ENCODE results near the gene PABPN1L.
A peak's percentile ranks its signal among the peaks of the same experiment; 100 is the strongest.

The PABPN1L gene, protein sequence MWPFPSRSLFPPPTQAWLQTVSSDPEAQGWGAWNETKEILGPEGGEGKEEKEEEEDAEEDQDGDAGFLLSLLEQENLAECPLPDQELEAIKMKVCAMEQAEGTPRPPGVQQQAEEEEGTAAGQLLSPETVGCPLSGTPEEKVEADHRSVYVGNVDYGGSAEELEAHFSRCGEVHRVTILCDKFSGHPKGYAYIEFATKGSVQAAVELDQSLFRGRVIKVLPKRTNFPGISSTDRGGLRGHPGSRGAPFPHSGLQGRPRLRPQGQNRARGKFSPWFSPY

DNA sequence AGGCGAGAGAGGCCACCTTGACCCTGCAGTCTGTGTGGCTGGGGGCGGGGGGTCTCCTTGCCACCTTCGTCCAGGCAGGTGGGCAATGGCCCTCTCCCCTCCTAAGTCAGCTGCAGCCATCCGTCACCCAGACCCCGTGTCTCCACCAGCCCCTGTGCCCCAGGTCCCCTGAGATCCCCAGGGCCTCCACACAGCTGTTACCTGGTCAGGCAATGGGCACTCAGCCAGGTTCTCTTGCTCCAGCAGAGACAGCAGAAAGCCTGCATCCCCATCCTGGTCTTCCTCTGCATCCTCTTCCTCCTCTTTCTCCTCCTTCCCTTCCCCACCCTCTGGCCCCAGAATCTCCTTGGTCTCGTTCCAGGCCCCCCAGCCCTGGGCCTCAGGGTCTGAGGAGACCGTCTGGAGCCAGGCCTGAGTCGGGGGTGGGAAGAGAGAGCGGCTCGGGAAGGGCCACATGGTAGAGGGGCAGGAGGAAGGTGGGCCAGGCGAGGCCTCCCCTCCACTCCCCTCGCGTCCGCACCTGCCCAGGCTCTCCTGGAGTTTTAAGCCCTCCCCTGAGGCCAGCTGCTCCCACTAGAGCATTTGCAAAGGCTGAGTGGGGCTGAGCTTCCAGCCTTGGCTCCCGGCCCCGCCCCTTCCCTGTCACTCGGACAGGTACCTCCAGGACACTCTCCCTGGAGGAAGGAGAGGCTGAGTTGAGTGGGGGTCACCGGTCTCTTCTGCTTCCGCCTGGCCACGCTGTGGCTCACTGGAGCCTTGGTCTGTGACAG is at the start of gene PABPN1L:
Gene PABPN1L (minus strand): TSS at position 510 of the 770 bp plus-strand sequence. CDS start 54 bp downstream, at position 456.
- no peak for DNase-seq (ENCODE audit: low read depth)
- H3K4me3 ChIP-seq (ENCODE audit: low read depth, low read length): no peak within 1 kb of the TSS
- TF ChIP-seq, protein P1, sequence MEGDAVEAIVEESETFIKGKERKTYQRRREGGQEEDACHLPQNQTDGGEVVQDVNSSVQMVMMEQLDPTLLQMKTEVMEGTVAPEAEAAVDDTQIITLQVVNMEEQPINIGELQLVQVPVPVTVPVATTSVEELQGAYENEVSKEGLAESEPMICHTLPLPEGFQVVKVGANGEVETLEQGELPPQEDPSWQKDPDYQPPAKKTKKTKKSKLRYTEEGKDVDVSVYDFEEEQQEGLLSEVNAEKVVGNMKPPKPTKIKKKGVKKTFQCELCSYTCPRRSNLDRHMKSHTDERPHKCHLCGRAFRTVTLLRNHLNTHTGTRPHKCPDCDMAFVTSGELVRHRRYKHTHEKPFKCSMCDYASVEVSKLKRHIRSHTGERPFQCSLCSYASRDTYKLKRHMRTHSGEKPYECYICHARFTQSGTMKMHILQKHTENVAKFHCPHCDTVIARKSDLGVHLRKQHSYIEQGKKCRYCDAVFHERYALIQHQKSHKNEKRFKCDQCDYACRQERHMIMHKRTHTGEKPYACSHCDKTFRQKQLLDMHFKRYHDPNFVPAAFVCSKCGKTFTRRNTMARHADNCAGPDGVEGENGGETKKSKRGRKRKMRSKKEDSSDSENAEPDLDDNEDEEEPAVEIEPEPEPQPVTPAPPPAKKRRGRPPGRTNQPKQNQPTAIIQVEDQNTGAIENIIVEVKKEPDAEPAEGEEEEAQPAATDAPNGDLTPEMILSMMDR (conservative IDR thresholded peaks at IDR 0.05; ENCODE audit: low read depth, low read length): no peak

DNA sequence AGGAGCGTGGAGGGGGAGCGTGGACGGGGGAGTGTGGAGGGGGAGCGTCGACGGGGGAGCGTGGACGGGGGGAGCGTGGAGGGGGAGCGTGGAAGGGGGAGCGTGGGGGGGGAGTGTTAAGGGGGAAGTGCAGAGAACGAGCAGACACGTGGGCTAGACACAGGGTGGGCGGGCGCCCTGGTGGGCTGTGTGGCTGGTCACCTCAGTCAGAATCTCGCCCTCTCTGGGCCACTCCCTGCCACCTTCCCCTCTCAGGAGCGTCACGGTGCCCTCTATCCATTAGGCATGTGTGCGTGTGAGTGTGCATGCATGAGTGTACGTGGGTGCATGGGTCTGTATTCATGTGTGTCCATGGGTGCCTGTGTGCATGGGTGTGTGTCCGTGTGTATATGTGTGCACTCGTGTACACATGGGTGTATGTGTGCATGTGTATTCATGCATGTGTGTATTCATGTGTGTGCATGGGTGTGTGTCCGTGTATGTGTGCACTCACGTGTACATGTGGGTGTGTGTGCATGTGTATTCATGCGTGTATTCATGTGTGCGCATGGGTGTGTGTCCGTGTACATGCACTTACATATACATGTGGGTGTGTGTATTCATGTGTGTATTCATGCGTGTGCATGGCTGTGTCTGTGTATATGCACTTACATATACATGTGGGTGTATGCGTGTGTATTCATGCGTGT is 49.3 kb upstream of the PABPN1L start:
- TF ChIP-seq, protein P1 (conservative IDR thresholded peaks at IDR 0.05; ENCODE audit: low read depth, low read length): no peak
- H3K4me3 ChIP-seq (ENCODE audit: low read depth, low read length): no peak overlapping the region
- DNase-seq (ENCODE audit: low read depth): no peak

DNA sequence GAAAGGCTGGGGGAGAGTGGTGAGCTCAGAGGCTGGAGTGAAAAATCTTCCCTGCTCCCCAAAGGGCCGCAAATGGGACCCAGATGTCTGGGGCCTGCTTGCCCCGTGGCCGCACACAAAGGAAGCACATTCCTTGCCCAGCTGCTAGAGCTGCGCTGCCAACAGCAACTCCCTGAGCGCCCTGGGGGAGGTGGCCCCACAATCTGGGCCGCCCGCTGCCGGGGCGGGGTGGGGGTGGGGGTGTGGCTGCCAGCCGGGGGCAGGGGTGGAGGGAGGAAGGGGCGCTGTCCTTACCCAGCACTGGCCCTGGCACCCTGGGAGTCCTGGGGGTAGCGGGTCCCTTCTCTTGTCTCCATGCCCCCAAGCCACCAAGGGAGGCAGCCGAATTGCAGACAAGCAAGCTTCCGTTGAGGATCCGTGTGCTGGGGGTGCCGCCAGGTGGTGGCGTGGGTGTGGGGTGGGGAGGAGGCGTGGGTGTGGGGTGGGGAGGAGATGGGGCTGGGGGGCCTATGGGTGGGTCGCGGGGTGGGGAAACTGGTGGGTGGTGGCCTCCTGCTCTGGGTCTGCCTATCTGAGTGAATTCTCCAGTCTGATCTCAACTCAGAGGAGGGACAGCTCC is 48.4 kb upstream of the PABPN1L start:
- TF ChIP-seq, protein P1 (conservative IDR thresholded peaks at IDR 0.05; ENCODE audit: low read depth, low read length): no peak
- no peak overlapping the region for H3K4me3 ChIP-seq (ENCODE audit: low read depth, low read length)
- DNase-seq (ENCODE audit: low read depth): peak; percentile 15

DNA sequence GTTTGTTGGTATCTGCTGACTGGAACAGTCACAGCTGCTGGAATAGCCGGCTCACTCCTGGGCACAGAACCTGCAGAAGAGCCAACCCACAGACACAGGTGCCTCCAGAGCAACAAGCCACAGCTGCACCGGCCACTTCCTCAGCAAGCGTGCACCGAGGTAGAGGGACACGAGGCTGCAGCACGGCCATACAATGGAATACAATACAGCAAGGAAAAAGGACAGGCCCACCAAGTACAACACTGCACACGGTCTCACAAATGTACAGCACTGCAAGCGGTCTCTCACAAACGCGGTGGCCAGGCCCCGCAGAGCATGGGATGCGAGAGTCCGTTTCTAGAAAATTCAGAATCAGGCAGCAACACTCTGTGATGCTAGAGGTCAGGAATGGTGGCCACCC is 47.4 kb upstream of the PABPN1L start:
- TF ChIP-seq, protein P1 (conservative IDR thresholded peaks at IDR 0.05; ENCODE audit: low read depth, low read length): no peak
- no peak for DNase-seq (ENCODE audit: low read depth)
- H3K4me3 ChIP-seq (ENCODE audit: low read depth, low read length): no peak overlapping the region

DNA sequence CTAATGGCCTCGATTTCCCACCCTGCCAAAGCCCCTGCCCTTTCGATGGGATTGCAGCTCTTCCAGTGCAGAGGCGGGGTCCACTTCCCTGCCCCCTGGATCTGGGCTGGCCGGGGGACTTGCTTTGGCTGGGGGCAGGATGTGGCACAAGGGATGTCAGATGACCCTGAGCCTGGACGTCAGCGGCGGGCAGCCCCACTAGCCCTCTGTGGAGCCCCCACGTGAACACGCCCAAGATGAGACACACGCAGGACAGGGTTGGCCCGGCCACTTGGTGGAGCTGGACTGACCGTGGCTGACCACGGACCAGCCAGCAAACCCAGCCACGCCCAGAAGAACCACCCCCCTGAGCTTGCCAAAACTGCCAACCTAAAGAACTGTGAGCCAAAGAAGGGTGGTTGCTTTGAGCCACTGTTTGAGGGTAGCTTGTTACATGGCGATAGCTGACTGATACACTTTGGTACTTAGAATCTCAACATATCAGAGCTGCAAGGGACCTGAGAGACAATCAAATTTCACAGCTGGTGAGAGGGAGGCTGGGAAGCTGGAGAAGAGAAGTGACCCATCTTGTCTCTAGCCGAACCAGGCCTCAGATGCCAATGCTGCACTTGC is 46.6 kb upstream of the PABPN1L start:
- DNase-seq (ENCODE audit: low read depth): no peak
- no peak overlapping the region for H3K4me3 ChIP-seq (ENCODE audit: low read depth, low read length)
- TF ChIP-seq, protein P1 (conservative IDR thresholded peaks at IDR 0.05; ENCODE audit: low read depth, low read length): no peak

DNA sequence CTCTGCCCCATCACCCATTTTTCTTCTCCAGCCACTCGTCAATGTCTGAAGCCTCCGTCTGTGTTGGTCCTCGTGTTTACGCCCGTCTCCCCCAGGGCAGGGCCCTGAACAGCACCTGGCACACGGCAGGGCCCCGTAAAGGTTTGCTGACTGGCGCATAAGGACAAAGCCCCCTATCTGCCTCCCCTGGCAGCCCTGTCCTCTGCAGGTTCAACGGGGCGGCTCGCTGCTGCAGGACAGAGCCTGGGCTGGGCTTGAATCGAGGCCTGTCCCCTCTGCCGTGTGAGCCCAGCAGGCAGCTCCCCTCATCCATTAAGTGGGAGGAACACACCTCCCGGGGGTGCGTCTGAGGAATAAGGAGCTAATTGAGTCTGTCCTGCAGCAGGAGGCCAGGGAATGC is 46.1 kb upstream of the PABPN1L start:
- TF ChIP-seq, protein P1 (conservative IDR thresholded peaks at IDR 0.05; ENCODE audit: low read depth, low read length): no peak
- no peak for DNase-seq (ENCODE audit: low read depth)
- no peak overlapping the region for H3K4me3 ChIP-seq (ENCODE audit: low read depth, low read length)

All from choroid plexus epithelial cell (primary cell).